Astrocyte of the cerebellum (primary cell): ENCODE measurements around the gene ATP12A.

Experiments used
- DNase-seq: peaks from one replicate; pipeline ENCODE4 v3.0.0-alpha.2; 2011; ENCODE audit warnings: low read depth
- H3K4me3 ChIP-seq: 2 replicates; pipeline ENCODE4 v1.5.1; 2011; ENCODE audit warnings: mild to moderate bottlenecking, low read depth, low read length, moderate library complexity
- in situ Hi-C: cut with HindIII; loops from 2 replicates; pipeline ENCODE4 v1.10.0; 2017; ENCODE audit warnings: low sequenced_read_pairs
- TF ChIP-seq, protein P1 (sequence below): IDR thresholded peaks from 2 replicates; pipeline ENCODE4 v1.5.1; 2012; ENCODE audit warnings: low read length, low read depth, moderate library complexity, mild to moderate bottlenecking; ENCODE audit errors: missing control alignments

Gene ATP12A

DNA sequence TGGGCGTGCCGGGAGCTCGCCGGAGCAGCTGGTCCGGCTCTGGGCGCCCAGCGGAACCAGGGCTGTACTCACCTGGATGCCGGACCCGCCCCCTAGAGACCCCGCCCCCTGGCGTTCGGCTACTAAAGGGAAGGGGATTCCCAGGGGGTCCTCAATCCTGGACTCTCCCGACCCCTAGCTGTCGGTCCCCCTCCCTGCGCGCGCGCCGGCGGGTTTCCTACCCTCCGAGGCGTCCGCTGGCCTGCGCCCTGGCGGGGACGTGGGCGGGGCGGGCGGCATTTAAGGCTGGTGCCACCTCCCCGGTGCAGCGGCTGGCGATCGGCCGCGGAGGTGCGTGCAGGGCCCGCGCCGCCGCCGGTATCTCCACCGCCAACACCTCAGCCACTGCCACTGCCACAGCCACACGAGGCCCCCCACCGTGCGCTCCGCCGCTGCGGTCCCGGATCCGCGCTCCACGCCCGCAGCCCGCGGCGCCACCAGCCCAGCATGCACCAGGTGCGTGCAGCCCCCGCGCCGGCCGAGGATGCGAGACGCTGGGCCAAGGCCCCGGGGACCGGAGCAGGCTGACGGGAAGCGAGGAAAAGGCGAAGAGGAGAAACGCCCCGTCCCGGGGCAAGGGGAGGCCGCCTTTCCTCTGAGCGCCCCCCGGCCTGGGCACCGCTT lies at the start of gene ATP12A:
ATP12A (plus strand) TSS at position 151 of the 663 bp plus-strand sequence; CDS start at position 487, 336 bp downstream.
- H3K4me3 ChIP-seq = peak within 1 kb of the TSS; percentile 36
- in situ Hi-C loops = no loop called here
- DNase-seq = no peak
- TF ChIP-seq, protein P1, sequence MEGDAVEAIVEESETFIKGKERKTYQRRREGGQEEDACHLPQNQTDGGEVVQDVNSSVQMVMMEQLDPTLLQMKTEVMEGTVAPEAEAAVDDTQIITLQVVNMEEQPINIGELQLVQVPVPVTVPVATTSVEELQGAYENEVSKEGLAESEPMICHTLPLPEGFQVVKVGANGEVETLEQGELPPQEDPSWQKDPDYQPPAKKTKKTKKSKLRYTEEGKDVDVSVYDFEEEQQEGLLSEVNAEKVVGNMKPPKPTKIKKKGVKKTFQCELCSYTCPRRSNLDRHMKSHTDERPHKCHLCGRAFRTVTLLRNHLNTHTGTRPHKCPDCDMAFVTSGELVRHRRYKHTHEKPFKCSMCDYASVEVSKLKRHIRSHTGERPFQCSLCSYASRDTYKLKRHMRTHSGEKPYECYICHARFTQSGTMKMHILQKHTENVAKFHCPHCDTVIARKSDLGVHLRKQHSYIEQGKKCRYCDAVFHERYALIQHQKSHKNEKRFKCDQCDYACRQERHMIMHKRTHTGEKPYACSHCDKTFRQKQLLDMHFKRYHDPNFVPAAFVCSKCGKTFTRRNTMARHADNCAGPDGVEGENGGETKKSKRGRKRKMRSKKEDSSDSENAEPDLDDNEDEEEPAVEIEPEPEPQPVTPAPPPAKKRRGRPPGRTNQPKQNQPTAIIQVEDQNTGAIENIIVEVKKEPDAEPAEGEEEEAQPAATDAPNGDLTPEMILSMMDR = peak; percentile 15

DNA sequence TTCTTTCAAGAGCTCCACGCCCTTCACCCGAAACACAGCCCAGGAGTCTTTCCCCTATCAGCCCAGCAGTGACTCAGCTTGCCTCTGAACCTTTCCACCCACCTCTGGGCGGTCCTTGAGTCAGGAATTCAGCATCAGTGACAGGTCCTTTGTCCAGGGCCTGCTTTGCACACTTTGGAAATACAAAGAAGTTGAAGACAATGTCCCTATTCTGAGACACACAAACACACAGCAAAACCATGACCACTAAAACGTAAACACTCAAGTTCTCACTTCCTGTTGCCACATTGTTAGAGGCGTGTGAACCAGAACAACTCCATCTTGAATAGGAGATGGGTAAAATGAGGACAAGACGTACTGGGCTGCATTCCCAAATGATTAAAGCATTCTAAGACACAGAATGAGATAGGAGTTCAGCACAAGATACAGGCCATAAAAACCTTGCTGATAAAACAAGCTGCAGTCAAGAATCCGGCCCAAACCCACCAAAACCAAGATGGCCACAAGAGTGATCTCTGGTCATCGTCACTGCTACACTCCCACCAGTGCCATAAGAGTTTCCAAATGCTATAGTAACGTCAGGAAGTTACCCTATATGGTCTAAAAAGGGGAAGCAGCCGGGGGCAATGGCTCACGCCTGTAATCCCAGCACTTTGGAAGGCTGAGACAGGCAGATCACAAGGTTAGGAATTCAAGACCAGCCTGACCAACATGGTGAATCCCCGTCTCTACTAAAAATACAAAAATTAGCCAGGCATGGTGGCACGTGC lies 49.2 kb upstream of the ATP12A start:
- no peak overlapping the region for H3K4me3 ChIP-seq
- TF ChIP-seq, protein P1 = no peak
- peak; percentile 3 for DNase-seq
- in situ Hi-C loops = no loop called here

GRCh38 chr13:24631922-24632321 lies 48.3 kb upstream of the ATP12A start:
- in situ Hi-C loops = no loop called here
- TF ChIP-seq, protein P1 = no peak
- H3K4me3 ChIP-seq = no peak overlapping the region
- no peak for DNase-seq

DNA sequence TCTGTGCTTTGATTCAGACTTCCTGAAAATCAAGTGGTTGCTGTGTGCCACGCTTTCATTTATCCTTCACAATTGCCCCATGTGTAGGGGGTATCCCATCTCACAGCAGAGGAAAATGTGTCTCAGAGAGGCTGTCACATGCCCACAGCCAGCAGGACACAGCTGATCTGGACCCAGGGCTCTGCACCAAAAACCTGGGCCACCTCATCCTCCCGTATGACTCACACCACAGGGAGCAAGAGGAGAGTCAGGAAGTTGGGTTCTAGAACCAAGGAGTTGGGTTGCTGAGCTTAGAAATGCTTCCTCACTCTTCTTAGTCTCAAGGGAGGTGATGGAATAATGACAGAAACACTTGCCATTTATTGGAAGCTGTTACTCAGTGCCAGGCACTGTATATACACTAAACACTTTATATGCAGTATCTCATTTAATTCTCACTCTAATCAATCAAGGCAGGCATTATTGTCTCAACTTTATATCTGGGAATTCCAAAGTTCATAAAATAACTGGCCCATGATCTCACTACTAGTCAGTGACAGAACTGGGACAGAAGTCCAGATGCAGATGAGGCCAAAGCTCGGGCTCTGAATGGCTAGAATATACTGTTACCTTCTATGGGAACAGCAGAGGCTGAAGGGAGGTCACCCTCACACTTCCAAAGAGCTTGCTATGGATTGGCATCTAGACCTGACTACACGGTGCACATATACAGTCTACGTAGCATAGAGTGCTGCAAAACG lies 47.7 kb upstream of the ATP12A start:
- TF ChIP-seq, protein P1 = no peak
- DNase-seq = no peak
- in situ Hi-C loops = no loop called here
- no peak overlapping the region for H3K4me3 ChIP-seq

GRCh38 chr13:24636776-24637175 lies 43.4 kb upstream of the ATP12A start:
- no peak overlapping the region for H3K4me3 ChIP-seq
- in situ Hi-C loops = no loop called here
- TF ChIP-seq, protein P1 = no peak
- no peak for DNase-seq

- DNase-seq = no peak
- in situ Hi-C loops = no loop called here
- TF ChIP-seq, protein P1 = no peak
Observed at GRCh38 chr13:24638096-24638495, 42.1 kb upstream of the ATP12A start.

More at GRCh38 chr13:24638096-24638495, 42.1 kb upstream of the ATP12A start:
- no peak overlapping the region for H3K4me3 ChIP-seq
